Measurements from ENCODE around the gene DCAF15.
"Not testable (repeated sequence)": the region's sequence is repeated elsewhere in the genome, so short reads cannot be mapped to it uniquely, and the experiment has no call there.

DCAF15 gene

DNA sequence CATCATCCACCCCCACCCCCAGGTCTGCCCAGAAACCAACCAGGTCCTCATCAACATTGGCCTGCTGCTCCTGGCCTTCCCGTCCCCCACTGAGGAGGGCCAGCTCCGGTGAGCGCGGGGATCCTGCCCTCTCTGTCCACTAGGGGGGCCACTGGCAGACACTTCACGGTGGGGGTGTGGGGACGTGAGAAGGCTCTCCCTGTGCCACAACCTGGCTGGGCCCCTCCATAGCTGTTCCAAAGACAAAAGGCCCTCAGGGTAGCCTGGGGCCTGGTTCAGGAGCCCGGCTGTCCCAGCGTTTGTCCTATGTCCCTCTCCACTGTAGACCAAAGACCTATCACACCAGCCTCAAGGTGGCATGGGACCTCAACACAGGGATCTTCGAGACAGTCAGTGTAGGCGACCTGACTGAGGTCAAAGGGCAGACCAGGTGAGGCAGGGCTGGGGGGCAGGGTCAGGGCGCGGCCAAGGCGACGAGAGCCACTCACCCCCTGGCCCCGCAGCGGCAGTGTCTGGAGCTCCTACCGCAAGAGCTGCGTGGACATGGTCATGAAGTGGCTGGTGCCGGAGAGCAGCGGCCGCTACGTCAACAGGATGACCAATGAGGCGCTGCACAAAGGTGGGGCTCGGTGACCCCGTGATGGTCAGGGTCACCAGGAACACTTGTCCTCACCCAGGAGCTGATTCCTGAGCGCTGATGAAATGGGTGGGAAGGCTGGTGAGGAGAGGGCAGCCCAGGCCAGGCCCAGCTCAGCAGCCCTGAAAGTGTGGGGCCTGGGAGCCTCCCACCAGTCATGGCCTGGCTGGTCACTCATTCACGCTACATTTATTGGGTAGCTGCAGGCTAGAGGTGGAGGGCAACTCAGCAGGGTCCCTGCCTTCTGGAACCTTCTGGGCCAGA lies 7.9 kb downstream of the DCAF15 start:
- no peak for DNase-seq (ENCODE audit: low read depth)

DNA sequence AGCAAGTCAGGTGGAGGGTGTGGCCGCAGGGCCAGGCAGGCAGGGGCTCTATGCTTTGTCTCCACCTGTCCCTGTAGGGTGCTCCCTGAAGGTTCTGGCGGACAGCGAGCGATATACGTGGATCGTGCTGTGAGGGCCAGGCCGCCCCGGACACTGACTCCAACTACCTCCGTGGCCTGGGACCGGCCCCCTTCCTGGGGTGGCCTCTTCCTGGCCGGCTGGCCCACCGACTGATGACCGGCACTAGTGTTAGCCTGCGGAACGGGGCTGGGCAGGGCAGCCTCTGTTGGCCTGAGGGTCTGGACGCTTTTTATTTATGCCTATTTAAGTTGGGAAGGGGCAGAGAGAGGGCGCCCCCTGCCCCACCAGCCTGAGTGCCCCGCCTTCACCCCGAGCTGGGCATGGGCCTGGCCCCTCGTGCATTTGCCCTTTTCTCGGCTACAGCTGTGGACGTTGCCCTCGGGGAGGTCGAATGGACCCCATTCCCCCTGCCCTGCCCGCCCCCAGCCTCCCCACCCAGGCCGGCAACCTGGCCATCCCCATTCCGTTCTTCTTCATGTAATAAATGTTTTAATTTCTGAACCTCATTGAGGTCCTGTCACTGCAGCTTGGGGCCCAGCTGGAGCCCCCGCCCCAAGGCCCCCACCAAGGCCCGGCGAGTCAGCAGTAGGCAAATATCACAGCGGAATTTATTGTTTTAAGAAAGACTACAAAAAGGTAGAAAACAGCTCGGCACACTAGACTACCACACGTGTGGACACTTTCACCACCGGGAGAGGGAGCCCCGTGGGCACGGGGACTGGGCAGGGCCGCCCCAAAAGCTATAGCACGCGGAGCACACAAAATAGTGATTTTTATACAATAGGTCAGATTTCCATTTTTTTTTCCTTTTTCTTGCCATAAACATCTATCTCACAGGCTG lies 8.8 kb downstream of the DCAF15 start:
- no peak for DNase-seq (ENCODE audit: low read depth)

GRCh38 chr19:13961826-13962698 lies 9.8 kb downstream of the DCAF15 start:
- no peak for DNase-seq (ENCODE audit: low read depth)

DNA sequence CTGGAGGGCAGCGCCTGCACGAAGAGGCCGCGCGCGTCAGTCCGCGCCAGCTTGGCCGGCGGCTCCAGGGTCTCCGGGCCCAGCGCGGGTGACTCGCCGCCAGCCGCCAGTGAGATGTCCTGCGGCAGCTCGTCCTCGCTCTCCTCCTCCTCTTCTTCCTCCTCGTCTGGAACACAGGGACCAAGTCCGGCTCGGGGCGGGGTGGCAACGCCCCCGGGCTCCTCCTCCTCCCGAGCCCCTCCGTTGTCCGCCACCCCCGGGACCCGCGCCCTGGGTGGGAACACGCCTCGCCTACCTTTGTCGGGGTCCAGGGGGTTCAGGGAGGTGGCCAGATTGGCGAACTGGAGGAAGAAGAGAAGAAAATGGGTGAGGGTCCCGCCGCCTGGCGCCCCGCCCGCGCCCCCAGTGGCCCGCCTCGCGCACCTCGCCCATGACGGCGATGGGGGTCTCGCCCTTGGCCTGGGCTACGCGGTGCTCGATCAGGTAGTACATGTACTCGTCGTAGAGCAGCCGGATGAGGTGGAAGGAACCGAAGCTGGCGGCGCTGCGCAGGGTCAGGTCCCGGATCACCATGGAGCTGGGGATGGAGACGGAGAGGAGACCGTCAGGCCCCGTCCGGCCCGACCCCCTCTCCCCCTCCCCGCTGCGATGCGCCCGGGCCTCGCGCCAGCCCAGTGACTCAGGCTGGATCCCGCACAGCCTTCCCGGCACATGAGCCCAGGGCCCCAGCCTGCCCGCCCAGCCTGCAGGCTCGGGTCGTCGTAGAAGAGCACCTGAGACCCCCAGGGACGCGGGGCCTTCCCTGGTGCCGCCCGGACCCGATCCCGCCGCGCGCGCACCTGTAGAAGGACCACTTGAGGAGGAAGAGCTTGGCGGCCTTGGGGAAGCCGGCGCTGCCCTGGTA lies 10.6 kb downstream of the DCAF15 start:
- no peak for DNase-seq (ENCODE audit: low read depth)

DNA sequence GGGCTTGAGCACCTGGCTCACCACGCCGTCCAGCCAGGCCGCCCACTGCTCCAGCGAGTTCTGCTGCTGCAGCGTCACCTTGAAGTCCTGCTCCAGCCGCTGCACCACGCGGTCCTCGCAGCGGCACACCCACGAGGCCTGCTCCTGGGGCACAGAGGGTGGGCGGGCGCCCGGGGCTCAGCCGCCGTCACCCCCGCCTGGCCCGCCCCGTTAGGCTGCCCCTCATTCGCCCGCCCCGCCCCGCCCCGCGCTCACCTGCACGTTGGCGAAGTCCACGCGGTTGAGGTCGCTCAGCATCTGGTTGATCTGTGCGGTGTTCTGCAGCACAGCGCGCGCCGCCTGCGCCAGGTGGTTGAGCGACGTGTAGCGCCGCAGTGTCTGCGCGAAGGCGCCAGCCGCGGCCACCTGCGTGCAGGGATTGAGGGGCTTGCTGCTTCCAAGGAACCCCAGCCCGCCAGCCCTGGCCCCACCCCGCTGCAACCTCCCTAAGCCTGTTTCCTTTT lies 11.3 kb downstream of the DCAF15 start:
- no peak for DNase-seq (ENCODE audit: low read depth)

DNA sequence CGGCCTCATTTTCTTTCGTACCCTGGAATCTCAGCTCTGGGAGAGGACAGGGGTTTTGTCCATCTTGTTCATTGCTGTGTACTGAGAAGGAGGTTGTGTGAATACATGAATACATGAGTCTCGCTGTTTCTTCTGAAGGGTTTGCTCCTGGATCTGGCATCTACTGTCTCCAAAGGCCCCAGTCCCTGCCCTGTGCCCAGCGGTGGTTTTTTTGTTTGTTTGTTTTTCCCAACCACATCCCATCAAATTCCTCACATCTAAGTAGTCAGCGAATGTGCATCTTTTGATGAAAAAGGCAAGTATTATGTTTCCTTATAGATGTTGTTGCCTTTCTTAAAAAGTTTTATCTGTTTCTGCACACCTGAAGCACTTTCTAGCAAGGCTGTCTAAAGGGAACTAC lies 12.5 kb downstream of the DCAF15 start:
- no peak for DNase-seq (ENCODE audit: low read depth)

DNA sequence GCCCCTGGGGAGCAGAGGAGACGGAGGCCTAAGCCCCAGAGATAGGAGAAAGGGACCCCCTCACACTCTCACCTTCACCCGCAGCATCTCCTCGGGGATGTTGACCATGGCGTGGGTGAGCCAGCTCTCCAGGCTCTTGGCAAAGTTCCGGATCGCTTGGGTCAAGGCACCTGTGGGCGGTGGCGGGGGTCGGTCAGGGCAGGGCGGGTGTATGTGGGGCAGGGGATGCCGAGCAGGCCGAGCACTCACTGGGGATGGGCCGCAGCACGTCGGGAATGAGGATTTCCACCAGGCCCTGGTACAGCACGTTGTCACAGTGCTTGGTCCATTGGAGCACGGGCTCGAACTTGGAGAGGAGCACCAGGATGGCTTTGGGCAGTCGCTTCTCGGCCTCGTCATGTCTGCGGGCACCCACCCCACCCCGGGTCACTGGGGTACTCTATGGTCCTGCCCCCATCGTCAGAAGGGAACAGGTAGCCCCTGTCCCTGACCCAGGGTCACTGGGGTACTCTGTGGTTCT lies 13.1 kb downstream of the DCAF15 start:
- no peak for DNase-seq (ENCODE audit: low read depth)

GRCh38 chr19:13965926-13966683 lies 13.8 kb downstream of the DCAF15 start:
- DNase-seq (ENCODE audit: low read depth) = no peak

GRCh38 chr19:13966684-13967128 lies 14.4 kb downstream of the DCAF15 start:
- no peak for DNase-seq (ENCODE audit: low read depth)

- DNase-seq (ENCODE audit: low read depth) = not testable (repeated sequence)
Observed at GRCh38 chr19:13967206-13967605, 14.9 kb downstream of the DCAF15 start.

GRCh38 chr19:13968383-13968935 lies 16.1 kb downstream of the DCAF15 start:
- no peak for DNase-seq (ENCODE audit: low read depth)

DNA sequence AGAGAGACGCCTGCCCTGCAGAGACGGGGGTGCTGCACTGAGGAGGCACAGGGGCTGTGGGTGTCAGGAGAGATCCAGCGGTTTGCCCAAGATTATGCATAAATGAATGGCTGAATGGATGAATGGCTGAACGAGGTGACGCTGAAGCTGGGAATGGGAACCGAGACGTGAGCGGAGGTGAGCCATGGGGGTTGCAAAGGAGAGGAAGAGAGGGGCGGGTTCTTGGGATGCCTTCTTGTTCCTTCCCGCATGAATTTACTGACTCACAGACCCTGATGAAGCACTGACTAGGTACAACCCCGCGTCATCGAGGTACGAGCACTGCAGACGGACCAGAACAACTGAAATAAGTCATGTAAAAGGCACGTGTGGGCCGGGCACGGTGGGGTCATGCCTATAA lies 16.7 kb downstream of the DCAF15 start:
- DNase-seq (ENCODE audit: low read depth) = no peak

GRCh38 chr19:13969897-13970296 lies 17.6 kb downstream of the DCAF15 start:
- no peak for DNase-seq (ENCODE audit: low read depth)

- DNase-seq (ENCODE audit: low read depth) = not testable (repeated sequence)
Observed at GRCh38 chr19:13971868-13972267, 19.6 kb downstream of the DCAF15 start.

DNA sequence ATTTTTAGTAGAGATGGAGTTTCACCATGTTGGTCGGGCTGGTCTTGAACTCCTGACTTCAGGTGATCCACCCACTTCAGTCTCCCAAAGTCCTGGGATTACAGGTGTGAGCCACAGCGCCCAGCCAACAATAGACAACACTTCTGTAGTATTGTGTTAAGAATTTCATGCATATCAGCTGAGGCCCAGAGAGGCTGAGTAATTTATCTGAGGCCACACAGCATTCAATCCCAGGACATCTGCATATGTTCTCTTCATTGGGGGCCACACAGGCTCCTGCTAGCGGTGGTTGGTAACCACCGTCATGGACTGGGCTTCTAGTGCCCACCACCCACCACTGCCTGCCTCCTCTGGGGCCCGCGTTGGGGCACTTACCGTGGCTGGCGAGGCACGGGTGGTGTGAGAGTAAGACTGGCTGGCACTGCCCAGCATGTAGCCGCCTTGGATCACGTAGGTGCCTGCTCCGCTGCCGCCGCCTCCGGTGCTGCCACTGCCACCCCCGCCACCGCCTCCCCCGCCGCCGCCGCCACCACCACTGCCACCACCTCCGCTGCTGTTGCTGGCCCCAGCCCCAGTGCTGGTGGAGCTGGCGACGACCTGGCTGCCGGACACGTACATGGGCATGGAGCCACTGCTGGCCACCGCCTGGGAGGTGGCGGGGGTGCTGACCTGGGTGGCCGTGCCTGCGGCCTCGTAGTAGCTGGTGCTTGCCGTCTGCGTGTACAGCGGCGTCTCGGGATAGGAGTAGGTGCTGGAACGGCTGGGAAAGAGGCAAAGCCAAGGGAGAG lies 20.3 kb downstream of the DCAF15 start:
- DNase-seq (ENCODE audit: low read depth) = no peak

DNA sequence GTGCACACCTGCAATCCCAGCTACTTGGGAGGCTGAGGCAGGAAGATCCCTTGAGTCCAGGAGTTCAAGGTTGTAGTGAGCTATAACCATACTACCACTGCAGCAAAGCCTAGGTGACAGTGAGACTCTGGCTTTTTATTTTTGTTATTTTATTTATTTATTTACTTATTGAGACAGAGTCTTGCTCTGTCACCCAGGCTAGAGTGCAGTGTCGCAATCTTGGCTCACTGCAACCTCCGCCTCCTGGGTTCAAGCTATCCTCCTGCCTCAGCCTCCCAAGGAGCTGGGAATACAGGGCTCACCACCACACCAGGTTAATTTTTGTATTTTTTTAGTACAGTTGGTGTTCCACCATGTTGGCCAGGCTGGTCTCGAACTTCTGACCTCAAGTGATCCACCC lies 21.2 kb downstream of the DCAF15 start:
- DNase-seq (ENCODE audit: low read depth) = not testable (repeated sequence)

GRCh38 chr19:13974073-13974472 lies 21.8 kb downstream of the DCAF15 start:
- no peak for DNase-seq (ENCODE audit: low read depth)

DNA sequence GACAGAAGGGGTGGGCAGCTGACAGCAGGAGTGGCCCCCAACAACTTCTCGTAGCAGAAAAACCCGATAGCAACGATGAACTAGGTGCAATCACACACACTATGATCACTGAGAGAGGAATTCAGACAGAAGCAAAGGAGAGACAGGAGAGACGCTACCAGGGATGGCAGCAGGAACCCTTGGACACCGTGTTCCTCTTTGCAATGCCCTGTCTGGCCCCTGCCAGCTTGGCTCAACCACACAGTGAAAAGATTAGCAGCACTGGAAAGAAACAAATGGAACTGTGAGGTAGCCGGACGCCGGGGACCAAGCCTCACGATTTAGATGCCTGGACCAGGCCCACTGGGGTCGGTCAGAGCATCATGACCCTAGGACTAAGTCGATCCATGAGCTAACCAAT lies 23.6 kb downstream of the DCAF15 start:
- no peak for DNase-seq (ENCODE audit: low read depth)
